GM06990 (cell line): ENCODE data around the gene BBS9.

Experiments used
- DNase-seq: peaks from one replicate; pipeline ENCODE4 v3.0.0-alpha.2; 2011; ENCODE audit not compliant: insufficient read length; ENCODE audit errors: extremely low read depth
- H3K27me3 ChIP-seq: replicated peaks from 2 replicates; pipeline ENCODE4 v1.6.0; 2011; ENCODE audit warnings: low read length; ENCODE audit not compliant: control insufficient read depth, insufficient read depth
- H3K36me3 ChIP-seq: 2 replicates; pipeline ENCODE4 v1.5.1; 2011; ENCODE audit warnings: low read length; ENCODE audit not compliant: control insufficient read depth, insufficient read depth
- H3K4me3 ChIP-seq: replicated peaks from 2 replicates; pipeline ENCODE4 v1.5.1; 2011; ENCODE audit warnings: low read depth, mild to moderate bottlenecking, control low read depth, low read length
- TF ChIP-seq, protein P1 (sequence below): IDR thresholded peaks from 2 replicates; pipeline ENCODE4 v1.5.1; 2011; ENCODE audit warnings: low read length, control low read depth, mild to moderate bottlenecking, inconsistent platforms; ENCODE audit not compliant: insufficient read depth, poor library complexity, severe bottlenecking

Gene BBS9

DNA sequence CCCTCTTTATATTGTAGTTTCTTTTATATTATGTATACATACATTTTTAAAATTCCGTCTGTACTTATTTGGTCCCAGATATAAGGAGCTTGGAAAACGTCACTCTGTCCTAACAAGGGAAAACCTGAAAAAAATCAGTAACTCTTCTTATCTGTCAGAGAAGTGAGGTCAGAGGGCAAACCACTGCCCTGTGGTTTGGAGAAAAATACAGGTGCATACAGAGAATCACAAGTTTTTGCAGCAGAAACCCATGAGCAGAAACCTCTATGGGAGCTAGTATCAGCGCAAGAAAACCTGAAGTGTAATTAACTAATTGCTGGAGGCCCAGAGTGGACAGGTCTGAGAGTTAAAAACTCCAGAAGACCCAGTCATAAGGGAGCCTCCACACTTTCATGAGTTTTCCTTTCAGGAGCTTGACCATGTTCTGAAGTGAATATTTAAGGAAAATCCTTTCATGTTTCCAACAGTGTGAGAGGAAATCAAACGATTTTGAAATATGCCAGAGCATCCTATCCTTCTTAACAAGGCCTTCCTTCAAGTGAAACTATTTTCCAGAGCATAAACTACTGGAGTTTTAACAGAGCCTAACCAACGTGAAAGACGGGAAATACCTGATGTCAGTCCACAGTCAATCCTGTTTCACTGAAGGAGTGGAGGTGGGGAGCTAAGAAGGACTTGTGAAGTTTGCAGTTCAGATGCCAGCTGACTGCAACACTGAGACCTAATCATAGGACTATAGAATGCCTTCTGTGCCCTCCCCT lies 485.2 kb downstream of the BBS9 start:
- TF ChIP-seq, protein P1, sequence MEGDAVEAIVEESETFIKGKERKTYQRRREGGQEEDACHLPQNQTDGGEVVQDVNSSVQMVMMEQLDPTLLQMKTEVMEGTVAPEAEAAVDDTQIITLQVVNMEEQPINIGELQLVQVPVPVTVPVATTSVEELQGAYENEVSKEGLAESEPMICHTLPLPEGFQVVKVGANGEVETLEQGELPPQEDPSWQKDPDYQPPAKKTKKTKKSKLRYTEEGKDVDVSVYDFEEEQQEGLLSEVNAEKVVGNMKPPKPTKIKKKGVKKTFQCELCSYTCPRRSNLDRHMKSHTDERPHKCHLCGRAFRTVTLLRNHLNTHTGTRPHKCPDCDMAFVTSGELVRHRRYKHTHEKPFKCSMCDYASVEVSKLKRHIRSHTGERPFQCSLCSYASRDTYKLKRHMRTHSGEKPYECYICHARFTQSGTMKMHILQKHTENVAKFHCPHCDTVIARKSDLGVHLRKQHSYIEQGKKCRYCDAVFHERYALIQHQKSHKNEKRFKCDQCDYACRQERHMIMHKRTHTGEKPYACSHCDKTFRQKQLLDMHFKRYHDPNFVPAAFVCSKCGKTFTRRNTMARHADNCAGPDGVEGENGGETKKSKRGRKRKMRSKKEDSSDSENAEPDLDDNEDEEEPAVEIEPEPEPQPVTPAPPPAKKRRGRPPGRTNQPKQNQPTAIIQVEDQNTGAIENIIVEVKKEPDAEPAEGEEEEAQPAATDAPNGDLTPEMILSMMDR = no peak
- no peaks in the 10 kb centered on the region for H3K27me3 ChIP-seq
- DNase-seq = no peak
- no peak overlapping the region for H3K4me3 ChIP-seq
- no peaks in the 10 kb centered on the region for H3K36me3 ChIP-seq

- no peaks in the 10 kb centered on the region for H3K27me3 ChIP-seq
- DNase-seq = no peak
- TF ChIP-seq, protein P1 = no peak
Measured at GRCh38 chr7:33616752-33617151, 487.4 kb downstream of the BBS9 start.

GRCh38 chr7:33619264-33619663 lies 489.9 kb downstream of the BBS9 start:
- no peaks in the 10 kb centered on the region for H3K36me3 ChIP-seq

More at GRCh38 chr7:33616752-33617151, 487.4 kb downstream of the BBS9 start:
- H3K36me3 ChIP-seq = no peaks in the 10 kb centered on the region
- H3K4me3 ChIP-seq = no peak overlapping the region

GRCh38 chr7:33623267-33623666 lies 493.9 kb downstream of the BBS9 start:
- no peak for DNase-seq
- Histone ChIP-seq H3K27me3 (no peaks in the 10 kb centered on the region), H3K4me3 (no peak overlapping the region), H3K36me3 (no peaks in the 10 kb centered on the region)
- TF ChIP-seq, protein P1 = no peak

More at GRCh38 chr7:33619264-33619663, 489.9 kb downstream of the BBS9 start:
- DNase-seq = no peak
- TF ChIP-seq, protein P1 = no peak
- Histone ChIP-seq H3K4me3 (no peak overlapping the region), H3K27me3 (no peaks in the 10 kb centered on the region)

DNA sequence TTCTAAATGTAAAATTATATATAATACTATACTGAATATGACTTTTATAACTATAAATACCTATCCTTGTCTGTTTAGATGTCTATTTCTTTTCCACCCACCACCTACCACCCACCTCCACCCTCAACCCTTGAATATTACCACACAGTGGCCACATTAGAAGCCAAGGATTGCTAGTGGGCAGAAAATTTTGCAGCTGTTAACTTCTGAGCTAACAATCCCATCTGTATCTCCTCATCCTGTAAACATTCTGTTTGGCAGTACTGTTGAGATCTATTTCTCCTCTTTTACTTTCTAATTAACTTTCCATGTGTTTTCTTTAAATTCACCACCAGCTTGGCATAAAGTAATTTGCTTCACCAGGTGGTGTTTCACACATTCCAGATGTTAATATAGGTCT lies 494.9 kb downstream of the BBS9 start:
- DNase-seq = no peak
- TF ChIP-seq, protein P1 = no peak
- no peak overlapping the region for H3K4me3 ChIP-seq
- no peaks in the 10 kb centered on the region for H3K36me3 ChIP-seq
- no peaks in the 10 kb centered on the region for H3K27me3 ChIP-seq
